GM13976 (cell line): ENCODE measurements around the gene TRPV6.

Experiments
- DNase-seq: peaks from one replicate; pipeline ENCODE4 v3.0.0; 2012; ENCODE audit warnings: low spot score
- in situ Hi-C: fragments of 300-500 bp; cut with MboI; formaldehyde crosslinking; loops from one replicate; pipeline ENCODE4 v1.12.0; 2022; ENCODE audit warnings: low sequenced_read_pairs, mixed read lengths, inconsistent platforms; ENCODE audit not compliant: unreplicated experiment
- TF ChIP-seq, protein P1 (sequence below): IDR thresholded peaks from 2 replicates; pipeline ENCODE4 v1.5.1; 2012; ENCODE audit warnings: borderline replicate concordance, mild to moderate bottlenecking; ENCODE audit not compliant: insufficient read depth; ENCODE audit errors: extremely low read depth, missing control alignments, control extremely low read depth

TRPV6 gene

DNA sequence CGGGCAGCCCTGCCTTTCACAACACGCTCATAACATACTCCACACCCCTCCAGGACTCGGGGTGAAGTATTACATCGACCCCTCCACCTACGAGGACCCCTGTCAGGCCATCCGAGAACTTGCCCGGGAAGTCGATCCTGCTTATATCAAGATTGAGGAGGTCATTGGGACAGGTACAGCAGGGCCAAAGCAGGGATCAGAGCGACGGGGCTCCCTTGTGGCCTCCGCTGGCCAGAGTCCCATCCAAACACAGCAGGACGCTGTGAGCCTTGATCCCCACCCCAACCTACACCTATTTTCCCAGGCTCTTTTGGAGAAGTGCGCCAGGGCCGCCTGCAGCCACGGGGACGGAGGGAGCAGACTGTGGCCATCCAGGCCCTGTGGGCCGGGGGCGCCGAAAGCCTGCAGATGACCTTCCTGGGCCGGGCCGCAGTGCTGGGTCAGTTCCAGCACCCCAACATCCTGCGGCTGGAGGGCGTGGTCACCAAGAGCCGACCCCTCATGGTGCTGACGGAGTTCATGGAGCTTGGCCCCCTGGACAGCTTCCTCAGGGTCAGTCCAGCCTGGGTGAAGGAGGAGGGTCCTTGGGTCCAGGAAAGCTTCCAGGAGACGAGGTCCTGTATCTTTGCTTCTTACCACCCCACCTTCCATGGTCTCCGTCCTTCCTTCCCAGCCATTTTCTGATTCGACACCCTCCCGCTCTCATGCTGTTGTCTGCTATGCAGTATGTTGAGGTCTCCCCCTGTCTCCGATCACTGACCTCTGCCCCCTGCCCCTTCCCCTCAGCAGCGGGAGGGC, 17.2 kb downstream of the TRPV6 start:
- TF ChIP-seq, protein P1, sequence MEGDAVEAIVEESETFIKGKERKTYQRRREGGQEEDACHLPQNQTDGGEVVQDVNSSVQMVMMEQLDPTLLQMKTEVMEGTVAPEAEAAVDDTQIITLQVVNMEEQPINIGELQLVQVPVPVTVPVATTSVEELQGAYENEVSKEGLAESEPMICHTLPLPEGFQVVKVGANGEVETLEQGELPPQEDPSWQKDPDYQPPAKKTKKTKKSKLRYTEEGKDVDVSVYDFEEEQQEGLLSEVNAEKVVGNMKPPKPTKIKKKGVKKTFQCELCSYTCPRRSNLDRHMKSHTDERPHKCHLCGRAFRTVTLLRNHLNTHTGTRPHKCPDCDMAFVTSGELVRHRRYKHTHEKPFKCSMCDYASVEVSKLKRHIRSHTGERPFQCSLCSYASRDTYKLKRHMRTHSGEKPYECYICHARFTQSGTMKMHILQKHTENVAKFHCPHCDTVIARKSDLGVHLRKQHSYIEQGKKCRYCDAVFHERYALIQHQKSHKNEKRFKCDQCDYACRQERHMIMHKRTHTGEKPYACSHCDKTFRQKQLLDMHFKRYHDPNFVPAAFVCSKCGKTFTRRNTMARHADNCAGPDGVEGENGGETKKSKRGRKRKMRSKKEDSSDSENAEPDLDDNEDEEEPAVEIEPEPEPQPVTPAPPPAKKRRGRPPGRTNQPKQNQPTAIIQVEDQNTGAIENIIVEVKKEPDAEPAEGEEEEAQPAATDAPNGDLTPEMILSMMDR: no peak
- DNase-seq: no peak
- in situ Hi-C loops: no loop called here

DNA sequence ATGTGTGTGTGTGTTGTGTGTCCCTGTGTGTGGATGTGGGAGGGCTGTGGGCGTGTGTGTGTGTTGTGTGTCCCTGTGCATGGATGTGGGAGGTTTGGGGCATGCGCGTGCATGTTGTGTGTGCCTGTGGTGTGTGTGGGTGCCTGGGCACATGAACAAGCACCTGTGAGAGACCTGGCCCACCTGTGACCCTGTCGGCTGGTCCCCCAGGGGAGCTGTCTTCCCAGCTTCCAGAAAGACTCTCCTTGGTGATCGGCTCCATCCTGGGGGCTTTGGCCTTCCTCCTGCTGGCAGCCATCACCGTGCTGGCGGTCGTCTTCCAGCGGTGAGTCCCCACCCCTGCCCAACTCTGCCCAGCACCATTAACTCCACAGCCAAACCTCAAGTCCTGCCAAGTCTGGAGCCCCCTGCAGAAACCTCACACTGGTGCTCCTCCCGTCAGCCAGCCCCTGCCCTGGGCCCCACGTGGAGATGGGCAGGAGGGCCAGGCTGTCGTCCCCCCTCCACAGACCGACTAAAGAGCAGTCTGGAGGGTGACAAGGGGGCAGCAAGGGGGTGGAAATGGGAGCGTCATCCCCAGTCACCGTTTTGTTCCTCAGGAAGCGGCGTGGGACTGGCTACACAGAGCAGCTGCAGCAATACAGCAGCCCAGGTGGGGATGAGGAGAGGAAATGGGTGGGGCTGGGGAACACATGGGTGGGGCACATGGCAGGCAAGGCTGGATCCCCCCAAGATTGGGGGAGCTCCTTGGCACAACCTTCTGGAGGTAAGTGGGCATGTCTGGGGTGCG, 18.0 kb downstream of the TRPV6 start:
- no peak for DNase-seq
- in situ Hi-C loops: no loop called here
- TF ChIP-seq, protein P1: no peak

DNA sequence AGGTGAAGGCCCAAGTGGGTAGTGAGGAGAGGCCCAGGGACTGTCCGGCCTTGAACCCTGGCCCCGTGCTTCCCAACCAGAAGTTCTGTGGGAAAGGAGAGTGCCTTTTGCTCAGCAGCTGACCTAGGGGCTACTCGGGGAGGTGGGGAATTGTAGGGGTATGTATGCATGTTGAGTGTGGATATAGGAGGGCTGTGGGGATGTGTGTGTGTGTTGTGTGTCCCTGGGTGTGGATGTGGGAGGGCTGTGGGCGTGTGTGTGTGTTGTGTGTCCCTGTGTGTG, 18.5 kb downstream of the TRPV6 start:
- in situ Hi-C loops: no loop called here
- no peak for DNase-seq
- TF ChIP-seq, protein P1: no peak

DNA sequence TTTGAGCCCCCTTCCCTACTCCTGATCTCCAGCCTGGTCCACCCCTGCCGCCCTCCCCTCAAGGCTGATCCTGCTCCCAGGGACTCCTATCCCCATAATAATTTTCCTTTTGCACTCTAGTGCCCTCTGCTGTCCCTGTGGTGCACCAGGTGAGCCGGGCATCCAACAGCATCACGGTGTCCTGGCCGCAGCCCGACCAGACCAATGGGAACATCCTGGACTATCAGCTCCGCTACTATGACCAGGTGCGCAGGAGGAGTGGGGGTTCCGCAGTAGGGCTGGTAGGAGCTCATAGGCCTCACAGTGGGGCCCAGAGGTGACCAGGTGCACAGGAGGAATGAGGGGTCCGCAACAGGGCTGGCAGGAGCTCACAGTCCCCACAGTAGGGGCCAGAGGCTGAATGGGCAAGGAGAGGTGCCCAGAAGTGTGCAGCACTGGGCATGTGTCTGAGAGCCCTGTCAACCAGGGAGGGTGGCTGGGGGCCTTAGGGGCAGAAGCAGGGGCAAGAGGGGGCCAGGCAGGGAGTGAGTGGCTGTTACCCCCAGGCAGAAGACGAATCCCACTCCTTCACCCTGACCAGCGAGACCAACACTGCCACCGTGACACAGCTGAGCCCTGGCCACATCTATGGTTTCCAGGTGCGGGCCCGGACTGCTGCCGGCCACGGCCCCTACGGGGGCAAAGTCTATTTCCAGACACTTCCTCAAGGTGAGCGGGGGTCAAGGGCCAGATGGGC, 19.0 kb downstream of the TRPV6 start:
- DNase-seq: peak; percentile 68
- in situ Hi-C loops: no loop called here
- TF ChIP-seq, protein P1: peak; percentile 54

DNA sequence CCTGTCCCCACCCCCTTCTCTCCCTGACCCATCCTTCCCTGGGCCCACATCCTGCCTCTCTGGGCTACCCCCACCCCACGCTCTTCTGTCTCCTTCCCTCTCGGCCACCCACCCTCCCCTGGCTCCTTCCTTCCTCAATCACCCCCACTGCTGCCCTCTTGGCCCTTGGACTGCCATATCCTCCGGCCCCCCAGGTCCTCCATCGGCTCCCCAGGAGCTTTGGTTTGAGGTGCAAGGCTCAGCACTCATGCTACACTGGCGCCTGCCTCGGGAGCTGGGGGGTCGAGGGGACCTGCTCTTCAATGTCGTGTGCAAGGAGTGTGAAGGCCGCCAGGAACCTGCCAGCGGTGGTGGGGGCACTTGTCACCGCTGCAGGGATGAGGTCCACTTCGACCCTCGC, 19.8 kb downstream of the TRPV6 start:
- no peak for DNase-seq
- in situ Hi-C loops: no loop called here
- TF ChIP-seq, protein P1: no peak

DNA sequence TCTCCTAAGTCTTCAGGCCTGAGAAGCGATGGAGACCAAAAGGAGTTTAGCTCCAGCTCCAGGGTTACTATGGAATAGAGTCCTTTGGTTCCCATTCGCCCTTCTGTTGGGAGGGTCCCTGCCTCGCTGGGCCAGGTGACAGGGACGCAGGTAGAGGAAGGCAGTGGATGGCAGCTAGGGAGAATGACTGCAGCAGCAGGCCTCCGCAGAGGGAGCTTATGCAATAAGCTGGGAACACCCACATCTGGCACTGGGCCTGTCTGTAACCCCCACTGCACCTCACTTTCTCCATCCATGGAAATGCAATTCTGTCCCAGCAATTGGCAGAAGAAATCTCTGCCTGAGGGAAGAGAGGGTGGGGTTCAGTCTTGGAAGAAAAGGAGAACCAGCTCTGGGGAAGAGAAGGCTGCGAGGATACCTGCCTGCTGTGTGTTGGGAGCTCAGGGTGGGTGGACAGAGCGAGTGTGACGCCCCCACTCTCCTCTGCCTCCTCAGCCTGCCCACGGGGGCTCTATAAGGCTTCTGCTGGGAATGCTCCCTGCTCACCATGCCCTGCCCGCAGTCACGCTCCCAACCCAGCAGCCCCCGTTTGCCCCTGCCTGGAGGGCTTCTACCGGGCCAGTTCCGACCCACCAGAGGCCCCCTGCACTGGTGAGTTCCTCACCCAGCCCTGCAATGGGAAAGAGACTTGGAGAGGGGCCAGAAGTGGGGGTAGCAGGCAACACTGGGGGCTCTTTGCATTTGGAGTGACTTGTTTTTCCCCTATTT, 20.4 kb downstream of the TRPV6 start:
- in situ Hi-C loops: no loop called here
- no peak for DNase-seq
- TF ChIP-seq, protein P1: no peak
